GM12878 (cell line): ENCODE measurements around the gene STRBP.

Source experiments
- CBFB ChIP-seq: IDR thresholded peaks from 2 replicates; pipeline ENCODE4 v1.6.1; 2016; ENCODE audit warnings: antibody characterized with exemption, low read depth
- CEBPB ChIP-seq, 2 experiments: fragments of 150-350 bp in 1 of 2; IDR thresholded peaks; 2 replicates each; pipeline ENCODE4 v1.6.1; 2012 to 2014; ENCODE audit warnings: low read depth in 2 of 2, low read length in 2 of 2, borderline replicate concordance in 1 of 2, inconsistent platforms in 1 of 2
- CREB1 ChIP-seq: IDR thresholded peaks from 2 replicates; pipeline ENCODE4 v1.6.1; 2012; ENCODE audit warnings: low read depth, mild to moderate bottlenecking, inconsistent platforms
- EGR1 ChIP-seq, 2 experiments: IDR thresholded peaks; 1 replicate in 1 of 2; 2 replicates in 1 of 2; pipeline ENCODE4 v1.6.1; 2011 to 2012; ENCODE audit warnings: low read depth in 2 of 2, low read length in 2 of 2, borderline replicate concordance in 1 of 2, mild to moderate bottlenecking in 1 of 2, moderate library complexity in 1 of 2
- HDAC2 ChIP-seq: fragments of 200-600 bp; sonication (generic); IDR thresholded peaks from 2 replicates; pipeline ENCODE4 v1.6.1; 2017
- POLR2A ChIP-seq: IDR thresholded peaks from 2 replicates; pipeline ENCODE4 v1.6.1; 2011; ENCODE audit warnings: low read depth, mild to moderate bottlenecking, low read length
- POLR2AphosphoS5 ChIP-seq: IDR thresholded peaks from 2 replicates; pipeline ENCODE4 v1.6.1; 2011; ENCODE audit warnings: mild to moderate bottlenecking, low read length, inconsistent platforms
- RCOR1 ChIP-seq: conservative IDR thresholded peaks from 2 replicates; pipeline ENCODE4 v1.6.1; 2012; ENCODE audit warnings: low read depth, low read length, improper control_type of control experiment
- SMC3 ChIP-seq: IDR thresholded peaks from 2 replicates; pipeline ENCODE4 v1.6.1; 2011; ENCODE audit warnings: low read length, improper control_type of control experiment, borderline replicate concordance
- SP1 ChIP-seq: IDR thresholded peaks from one replicate; pipeline ENCODE4 v1.6.1; 2011; ENCODE audit warnings: low read depth, low read length
- ZNF274 ChIP-seq: IDR thresholded peaks from one replicate; pipeline ENCODE4 v1.8.0; 2011; ENCODE audit not compliant: insufficient read length, insufficient read depth
- ZZZ3 ChIP-seq: IDR thresholded peaks from 2 replicates; pipeline ENCODE4 v1.6.1; 2011; ENCODE audit warnings: low read depth; ENCODE audit not compliant: control insufficient read depth, insufficient read length
- TF ChIP-seq, protein P1 (sequence below), 3 experiments: IDR thresholded peaks in 2 of 3; conservative IDR thresholded peaks in 1 of 3; 2 replicates each; pipeline ENCODE4 v1.5.1; 2011; ENCODE audit warnings: low read depth in 3 of 3, low read length in 3 of 3, mild to moderate bottlenecking in 3 of 3, control low read depth in 2 of 3, moderate library complexity in 2 of 3, inconsistent platforms in 1 of 3, mixed read lengths in 1 of 3; ENCODE audit not compliant: control insufficient read depth in 2 of 3, insufficient read depth in 1 of 3; ENCODE audit errors: extremely low read depth in 1 of 3
- TF ChIP-seq, protein P2 (sequence below): fragments of 450-650 bp; IDR thresholded peaks from 2 replicates; pipeline ENCODE4 v1.6.1; 2017; ENCODE audit warnings: mild to moderate bottlenecking

DNA sequence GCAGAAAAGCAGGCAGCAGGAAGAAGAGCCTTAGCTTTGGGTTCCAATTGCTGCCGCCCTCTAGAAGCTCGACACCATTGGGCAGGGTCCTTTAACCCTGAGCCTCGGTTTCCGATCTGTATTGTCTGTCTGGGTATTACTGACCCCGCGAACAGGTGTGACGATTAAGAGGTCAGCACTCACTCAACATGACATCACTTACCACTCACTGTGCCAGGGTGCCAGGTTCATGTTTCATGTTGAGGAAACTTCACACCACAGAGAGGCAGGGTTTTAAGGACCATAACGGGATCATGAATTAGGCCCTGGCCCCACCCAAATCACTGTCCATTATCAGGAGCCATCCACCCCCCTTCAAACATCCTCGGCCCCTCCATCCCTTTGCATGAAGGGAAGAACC lies 159.4 kb downstream of the STRBP start:
- TF ChIP-seq, protein P1, sequence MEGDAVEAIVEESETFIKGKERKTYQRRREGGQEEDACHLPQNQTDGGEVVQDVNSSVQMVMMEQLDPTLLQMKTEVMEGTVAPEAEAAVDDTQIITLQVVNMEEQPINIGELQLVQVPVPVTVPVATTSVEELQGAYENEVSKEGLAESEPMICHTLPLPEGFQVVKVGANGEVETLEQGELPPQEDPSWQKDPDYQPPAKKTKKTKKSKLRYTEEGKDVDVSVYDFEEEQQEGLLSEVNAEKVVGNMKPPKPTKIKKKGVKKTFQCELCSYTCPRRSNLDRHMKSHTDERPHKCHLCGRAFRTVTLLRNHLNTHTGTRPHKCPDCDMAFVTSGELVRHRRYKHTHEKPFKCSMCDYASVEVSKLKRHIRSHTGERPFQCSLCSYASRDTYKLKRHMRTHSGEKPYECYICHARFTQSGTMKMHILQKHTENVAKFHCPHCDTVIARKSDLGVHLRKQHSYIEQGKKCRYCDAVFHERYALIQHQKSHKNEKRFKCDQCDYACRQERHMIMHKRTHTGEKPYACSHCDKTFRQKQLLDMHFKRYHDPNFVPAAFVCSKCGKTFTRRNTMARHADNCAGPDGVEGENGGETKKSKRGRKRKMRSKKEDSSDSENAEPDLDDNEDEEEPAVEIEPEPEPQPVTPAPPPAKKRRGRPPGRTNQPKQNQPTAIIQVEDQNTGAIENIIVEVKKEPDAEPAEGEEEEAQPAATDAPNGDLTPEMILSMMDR (IDR thresholded peaks at IDR 0.05 in 2 of 3, conservative IDR thresholded peaks at IDR 0.05 in 1 of 3; ENCODE audit: control insufficient read depth in 2 of 3, extremely low read depth in 1 of 3, insufficient read depth in 1 of 3, low read depth in 3 of 3, low read length in 3 of 3), result no peak
- TF ChIP-seq SMC3 (no peak), CEBPB (IDR thresholded peaks at IDR 0.05; ENCODE audit: borderline replicate concordance in 1 of 2, low read depth in 2 of 2, low read length in 2 of 2) (no peak), CBFB (no peak), ZNF274 (no peak), EGR1 (IDR thresholded peaks at IDR 0.05; ENCODE audit: borderline replicate concordance in 1 of 2, low read depth in 2 of 2, low read length in 2 of 2) (no peak), POLR2A (peak; percentile 26; the same call in 1 of the 2 replicates), POLR2AphosphoS5 (no peak), HDAC2 (no peak), CREB1 (no peak), RCOR1 (no peak), SP1 (no peak), ZZZ3 (no peak)
- TF ChIP-seq, protein P2, sequence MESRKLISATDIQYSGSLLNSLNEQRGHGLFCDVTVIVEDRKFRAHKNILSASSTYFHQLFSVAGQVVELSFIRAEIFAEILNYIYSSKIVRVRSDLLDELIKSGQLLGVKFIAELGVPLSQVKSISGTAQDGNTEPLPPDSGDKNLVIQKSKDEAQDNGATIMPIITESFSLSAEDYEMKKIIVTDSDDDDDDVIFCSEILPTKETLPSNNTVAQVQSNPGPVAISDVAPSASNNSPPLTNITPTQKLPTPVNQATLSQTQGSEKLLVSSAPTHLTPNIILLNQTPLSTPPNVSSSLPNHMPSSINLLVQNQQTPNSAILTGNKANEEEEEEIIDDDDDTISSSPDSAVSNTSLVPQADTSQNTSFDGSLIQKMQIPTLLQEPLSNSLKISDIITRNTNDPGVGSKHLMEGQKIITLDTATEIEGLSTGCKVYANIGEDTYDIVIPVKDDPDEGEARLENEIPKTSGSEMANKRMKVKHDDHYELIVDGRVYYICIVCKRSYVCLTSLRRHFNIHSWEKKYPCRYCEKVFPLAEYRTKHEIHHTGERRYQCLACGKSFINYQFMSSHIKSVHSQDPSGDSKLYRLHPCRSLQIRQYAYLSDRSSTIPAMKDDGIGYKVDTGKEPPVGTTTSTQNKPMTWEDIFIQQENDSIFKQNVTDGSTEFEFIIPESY, result no peak
